Activated CD4-positive, alpha-beta T cell treated with anti-CD3 and anti-CD28 coated beads, Interleukin-2, Interleukin-4, amounts not matched to agents 100 ng/mL and 50 ng/mL, durations not matched to agents 16 hours and 8 hours (primary cell): ENCODE results near the gene TSPYL4.

Experiments
- DNase-seq: peaks from one replicate; pipeline ENCODE4 v3.0.0-alpha.2; 2020; ENCODE audit warnings: low spot score

TSPYL4 gene

DNA sequence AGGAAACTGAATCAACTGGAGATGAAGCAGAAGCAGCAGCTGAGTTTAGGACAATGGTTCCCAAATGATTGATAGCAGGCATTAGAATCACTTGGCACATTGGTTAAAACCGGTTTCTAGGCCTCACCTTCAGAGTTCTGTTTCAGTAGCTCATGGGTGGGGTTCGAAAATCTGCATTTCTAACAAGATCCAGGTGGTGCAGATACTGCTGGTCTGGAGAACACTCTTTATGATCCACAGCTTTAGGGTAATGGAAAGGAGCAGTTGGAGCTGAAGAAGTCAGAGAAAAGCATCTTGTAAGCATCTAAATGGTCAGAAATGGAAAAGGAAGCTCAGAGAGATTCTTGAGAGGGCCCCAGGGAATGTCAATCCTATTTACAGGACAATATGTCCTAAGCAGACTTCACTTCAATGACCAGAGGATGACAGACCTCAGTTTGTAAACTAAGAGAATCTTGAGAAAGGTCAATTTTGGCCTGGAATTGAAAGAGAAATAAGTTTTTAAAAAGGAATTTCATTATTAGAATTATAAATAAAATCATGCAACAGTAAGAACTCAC lies 17.4 kb upstream of the TSPYL4 start:
- DNase-seq = no peak

DNA sequence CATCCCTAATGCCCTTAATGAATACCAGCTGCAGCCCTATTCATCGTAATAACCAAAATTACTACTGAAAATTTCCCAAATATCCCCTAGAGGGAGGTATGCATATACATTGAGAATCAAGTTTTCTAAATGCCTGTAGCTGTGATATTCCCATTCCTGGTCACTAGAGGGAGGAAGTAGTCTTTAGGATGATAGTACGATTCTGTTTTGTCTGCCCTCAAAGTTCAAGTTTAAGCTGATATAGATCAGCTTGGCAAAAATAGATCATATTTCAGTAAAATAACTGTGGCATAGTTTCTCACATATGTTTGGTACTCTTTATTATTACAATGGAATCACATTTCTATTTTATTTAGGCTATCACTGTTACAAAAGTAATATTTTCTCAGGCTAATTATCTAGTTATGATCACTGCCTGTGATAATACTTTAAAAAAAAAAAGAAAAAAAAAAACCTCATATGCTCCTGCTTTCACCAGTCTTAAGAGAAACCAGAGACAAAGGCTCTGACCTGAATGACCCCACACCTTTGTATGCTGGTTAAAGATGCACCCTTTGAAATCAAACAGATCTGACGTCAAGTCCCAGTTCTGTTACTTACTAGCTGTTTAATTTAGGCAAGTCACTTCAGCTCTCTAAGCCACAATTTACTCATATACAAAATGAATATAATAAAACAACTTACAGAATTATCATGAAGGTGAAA lies 14.9 kb upstream of the TSPYL4 start:
- peak; percentile 36 for DNase-seq

DNA sequence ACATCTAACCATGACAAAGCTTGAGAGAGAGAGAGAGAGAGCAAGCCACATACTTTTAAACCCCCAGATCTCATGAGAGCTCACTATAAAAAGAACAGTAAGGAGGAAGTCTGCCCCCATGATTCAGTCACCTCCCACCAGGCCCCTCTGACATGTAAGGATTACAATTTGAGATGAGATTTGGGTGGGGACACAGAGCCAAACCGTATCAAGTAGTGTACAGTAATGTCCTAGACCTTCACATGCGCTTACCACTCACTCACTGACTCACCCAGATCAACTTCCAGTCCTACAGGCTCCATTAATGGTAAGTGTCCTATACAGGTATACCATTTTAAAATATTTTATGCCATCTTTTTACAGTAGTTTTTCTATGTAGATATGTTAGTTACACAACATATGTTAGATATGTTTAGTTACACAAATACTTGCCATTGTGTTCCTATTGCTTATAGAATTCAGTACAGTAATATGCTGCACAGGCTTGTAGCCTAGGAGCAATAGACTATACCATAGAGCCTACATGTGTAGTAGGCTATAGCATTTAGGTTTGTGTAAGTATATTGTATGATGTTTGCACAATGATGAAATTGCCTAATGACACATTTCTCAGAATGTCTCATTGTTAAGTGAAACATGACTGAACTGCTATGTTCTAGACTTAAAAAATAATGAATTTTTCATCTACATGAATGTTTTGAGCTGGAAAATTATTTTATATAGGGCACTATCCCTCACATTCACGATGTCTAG lies 14.1 kb upstream of the TSPYL4 start:
- no peak for DNase-seq

DNA sequence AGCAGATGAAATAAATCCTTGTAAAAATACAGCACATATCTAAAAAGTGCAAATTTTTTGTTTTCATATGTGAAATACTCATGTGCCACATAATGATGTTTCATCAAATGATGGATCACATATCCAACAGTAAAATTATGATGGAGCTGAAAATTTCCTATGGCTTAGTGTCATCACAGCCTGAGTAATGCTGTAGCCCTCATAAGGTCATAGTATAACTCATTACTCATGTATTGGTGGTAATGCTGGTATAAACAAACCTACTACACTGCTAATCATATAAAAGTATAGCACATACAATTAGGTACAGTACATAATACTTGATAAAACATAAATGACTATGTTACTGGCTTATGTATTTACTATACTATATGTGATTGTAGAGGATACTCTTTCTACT lies 12.9 kb upstream of the TSPYL4 start:
- no peak for DNase-seq

DNA sequence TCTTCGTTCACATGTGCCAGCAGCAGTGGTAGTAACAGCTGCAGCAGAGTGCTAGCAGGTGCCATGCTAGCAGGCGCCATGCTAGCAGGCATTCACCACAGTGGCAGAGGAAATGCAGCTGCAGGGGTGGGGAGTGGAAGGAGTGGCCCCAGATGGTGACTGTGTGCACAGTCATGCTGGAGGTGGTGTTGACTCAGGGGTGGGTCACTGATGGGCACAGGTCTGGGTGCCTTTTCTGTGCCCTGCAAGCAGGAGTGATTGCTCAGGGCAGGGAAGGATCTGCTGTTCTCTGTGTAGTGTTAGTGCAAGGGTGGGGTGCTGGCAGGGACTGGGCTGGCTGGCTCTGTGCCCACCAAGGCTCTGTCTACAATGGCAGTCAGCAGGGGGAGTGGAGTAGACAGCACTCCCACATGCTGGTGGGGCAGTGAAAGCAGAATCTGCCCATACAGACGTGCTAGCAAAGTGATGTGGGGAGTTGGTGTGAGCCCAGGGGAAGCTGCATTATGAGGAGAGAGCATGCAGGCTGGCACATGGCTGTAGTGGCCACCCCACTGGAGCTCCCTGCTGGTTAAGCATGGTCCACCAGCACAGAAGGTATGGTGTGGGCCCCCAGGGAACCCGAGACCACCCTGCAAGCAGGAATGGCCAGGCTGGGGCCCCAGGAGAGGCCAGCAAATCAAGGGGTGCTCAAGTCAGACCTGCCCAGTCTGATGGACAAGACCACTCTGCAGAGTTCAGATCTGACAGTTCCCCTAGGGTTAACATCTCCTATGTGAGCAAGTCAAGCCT lies 11.4 kb upstream of the TSPYL4 start:
- DNase-seq = no peak

DNA sequence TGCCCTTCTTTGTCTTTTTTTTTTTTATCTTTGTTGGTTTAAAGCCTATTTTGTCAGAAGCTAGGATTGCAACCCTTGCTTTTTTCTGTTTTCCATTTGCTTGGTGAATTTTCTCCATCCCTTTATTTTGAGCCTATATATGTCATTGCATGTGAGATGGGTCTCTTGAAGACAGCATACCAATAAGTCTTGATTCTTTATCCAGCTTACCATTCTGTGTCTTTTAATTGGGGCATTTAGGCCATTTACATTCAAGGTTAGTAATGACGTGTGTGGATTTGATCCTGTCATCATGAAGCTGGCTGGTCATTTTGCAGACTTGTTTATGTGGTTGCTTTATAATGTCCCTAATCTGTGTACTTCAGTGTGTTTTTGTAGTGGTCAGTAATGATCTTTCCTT lies 9.5 kb upstream of the TSPYL4 start:
- no peak for DNase-seq

DNA sequence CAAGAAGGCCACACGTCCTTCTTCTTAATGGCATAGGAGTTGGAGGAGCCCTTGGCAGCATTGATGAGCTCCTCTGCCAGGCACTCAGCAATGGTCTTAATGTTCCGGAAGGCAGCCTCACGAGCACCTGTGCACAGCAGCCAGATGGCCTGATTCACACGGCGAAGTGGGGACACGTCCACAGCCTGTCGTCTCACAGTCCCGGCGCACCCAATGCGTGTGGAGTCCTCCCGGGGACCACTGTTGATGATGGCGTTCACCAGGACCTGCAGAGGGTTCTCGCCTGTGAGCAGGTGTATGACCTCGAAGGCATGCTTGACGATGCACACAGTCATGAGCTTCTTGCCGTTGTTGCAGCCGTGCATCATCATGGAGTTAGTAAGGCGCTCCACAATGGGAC lies 4.6 kb upstream of the TSPYL4 start:
- DNase-seq = no peak

DNA sequence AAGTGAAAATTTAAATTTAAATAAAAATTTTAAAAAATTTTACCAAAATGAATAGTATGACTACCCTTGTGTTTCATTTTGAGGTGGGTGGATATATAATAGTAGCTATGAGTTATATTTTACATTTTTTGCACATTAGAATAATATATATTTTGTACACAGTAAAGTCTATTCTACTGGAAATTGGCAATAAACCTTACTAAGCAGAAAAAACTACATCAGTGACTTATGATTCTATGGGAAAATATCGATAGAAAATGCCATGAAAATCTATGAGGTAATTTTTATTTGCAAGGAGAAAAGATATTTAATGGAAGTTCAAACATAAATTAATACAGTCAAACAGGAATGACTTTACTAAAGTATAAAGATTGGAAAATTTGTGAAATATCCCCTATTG lies 2.8 kb upstream of the TSPYL4 start:
- no peak for DNase-seq

DNA sequence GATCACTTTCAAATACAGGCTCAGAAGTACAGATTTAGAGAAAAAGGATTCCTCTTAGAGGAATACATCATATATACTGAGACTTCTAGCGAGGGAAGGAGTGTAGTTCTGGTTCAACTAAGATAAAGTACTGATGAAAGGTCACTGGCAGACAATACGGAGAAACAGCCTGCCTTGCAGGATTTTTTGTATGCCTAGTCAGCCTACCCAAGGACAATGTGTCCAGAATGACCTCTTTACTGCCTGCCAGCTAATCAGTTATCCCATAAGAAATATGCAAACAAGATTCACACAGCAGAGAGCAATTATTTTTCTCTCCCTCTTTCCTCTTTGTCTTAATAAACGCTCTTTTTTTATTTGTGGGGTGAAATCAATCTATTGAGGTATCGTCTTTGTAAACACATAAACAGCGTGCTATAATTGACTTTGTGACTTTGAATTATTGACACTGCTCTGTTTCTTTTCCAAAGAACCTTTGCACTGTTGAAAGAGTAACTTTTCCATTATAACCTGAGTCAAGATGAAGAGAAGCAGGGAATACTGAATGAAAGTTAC lies 1.4 kb upstream of the TSPYL4 start:
- DNase-seq = no peak

DNA sequence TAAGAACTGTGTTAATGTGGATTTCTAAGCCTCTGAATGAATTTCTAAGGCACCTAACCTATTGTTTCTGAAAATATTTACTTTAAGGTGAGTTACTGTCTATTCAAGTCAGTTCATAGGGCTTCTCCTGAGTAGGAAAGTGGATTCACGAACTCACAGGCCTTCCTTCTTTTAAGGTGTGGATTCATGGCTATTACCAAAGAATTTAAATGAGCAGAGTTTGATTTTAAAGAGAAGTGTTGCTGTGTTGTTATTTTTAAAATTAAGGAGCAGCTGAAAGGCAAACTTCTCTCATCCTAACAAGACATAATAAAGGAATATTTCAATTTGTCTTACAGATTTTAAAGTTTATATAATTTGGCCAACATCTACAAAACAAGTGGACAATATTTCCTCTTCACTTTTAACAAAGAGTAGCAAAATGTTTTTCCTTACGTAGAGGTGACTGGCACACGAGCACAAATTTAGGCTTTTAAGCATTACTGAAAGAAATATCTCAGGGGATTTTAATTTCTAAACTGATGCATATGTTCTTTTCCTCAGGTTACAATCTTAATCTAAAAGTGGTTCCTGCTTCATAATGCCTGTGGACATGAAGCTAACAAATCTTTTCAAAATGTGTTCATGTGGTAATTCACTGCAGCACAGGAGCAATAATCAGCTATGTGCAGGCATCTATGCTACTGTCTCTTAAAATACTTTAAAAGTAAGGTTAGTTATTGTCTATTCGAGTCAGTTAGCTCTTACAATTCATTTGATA lies 602 bp upstream of the TSPYL4 start:
- DNase-seq = no peak

DNA sequence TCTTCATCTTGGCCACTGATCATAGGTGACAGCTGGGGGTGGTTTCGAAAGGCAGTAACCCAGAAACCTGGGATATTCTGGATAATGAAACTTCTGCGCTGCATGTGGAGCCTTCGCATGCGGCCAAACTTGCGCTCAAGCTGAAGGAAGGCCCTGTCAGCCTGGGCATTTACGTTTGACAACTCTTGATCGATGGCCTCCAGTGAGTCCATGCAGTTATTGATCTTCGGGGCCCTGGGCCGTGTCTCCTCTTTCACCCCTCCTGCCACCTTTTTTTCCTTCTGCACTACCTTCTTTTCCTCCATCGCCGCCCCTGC lies 729 bp downstream of the TSPYL4 start:
- no peak for DNase-seq

DNA sequence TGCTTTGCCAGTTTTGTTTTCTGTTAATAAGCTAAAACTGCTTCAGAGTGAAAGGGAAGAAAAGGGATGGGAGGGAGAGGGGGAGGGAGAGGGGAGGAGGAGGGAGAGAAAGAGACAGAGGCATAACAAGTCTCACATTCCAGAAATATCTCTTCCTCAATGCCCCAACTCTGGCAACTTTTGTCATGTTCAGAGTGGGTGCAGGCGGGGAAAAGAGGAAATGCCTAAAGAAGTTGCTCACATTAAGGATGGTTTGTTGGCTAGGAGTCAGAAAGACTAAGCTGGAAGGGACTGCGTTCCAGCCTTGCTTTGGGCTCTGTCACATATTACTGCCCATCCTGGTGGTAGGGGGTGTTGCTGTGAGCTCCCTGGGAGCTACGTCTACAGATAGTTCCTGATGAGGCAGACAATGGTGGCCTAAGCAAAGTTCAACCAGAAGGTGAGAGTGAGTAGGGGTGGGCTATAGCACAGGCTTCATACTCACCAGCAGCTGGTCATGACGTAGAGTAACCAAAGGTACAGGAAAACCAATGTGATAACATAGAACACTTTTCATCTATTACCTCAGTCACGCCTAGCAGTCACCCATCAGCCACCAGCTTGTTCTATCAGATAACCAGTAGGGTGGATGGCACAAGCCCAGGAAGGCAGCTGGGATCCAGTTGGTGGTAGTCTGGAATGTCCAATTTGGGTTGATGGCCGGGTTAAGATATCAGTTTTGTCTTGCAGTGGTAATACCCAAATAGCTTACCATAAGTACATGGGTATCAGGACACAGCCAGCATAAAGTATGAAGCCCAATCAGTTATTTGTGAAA lies 2.1 kb downstream of the TSPYL4 start:
- no peak for DNase-seq

DNA sequence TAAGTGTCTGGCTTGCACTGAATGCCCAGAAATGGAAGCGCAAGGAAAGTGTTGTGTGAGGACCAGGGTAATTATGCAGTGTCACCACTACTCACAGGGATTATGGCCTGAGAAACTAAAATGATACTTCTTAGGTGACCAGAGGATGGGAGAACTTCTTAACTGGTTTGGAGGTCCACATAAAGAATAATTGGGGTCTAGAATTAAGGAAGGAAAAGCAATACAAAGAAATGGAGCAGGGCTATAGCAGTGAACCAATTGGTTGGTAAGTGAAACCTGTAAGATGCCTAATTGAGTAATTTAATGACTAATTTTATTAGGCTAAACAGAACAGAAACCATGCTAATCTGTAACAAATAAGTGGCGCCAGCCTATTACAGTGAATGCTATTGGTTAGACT lies 5.3 kb downstream of the TSPYL4 start:
- DNase-seq = no peak

DNA sequence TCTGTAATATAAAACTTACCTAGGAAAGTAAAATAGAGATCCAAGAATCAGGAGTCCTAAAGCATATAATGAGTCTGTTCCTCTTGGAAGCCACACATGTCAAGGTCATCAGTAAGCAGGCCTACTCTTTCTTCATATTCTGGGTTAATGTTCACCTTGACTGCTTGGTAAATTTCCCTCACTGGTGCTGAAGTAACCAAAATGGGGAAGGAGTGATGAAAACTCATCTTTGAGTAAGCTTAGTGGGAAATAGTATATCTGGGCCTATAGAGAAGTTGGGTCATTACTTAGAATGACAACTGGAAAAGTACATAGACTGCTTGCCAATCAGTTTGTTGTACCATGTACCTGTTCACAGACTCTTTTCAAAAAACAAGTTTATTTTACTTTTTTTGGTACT lies 6.6 kb downstream of the TSPYL4 start:
- no peak for DNase-seq

DNA sequence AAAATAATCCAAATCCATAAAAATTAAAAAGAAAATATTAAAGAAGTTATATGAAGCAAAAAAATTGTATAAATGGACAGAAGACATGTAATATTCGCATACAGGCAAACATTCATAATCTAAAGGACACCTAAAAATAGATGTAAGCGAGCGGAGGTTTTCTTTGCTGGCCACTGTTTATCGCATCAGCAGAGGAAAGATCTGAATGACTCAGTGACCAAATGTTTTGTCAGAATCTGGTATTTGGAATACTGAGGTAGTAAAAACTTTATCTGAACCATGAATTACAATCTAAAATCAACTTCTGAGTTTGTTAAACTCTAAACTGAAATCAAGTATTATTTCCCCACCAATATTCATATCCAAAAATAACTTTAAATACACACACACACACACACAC lies 7.8 kb downstream of the TSPYL4 start:
- DNase-seq = no peak

DNA sequence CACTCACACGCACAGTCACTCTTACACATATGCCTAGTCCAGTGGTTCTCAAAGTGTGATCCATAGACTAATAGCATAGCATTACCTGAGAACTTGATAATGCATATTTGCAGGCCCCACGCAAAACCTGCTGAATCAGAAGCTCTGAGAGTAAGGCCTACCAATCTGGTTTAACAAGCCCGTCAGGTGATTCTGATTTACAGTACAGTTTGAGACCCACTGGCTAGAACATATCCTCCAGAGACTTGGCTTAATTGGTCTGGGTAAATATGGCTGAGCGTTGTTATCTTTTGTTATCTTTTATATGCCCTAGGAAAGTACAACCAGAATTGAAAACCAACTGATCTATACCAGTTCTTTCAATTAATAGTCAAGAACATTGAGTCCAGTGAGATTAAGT lies 9.6 kb downstream of the TSPYL4 start:
- no peak for DNase-seq

DNA sequence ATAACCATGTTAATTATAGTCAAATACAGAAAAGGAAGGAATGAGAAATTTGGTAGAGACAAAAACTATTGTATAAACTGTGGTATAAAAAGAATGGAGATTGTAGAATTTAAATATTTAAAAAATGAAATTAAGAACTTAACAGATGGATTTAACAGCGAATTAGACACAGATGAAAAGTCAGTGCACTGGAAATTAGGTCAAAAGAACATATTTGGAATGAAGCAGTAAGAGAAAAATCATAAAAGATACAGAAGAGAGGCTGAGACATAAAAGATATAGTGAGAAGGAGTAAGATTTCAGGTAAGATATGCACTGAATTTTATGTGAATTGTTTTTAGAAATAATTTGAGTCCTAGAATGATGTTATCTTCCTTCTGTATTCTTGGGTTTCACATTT lies 14.0 kb downstream of the TSPYL4 start:
- no peak for DNase-seq

DNA sequence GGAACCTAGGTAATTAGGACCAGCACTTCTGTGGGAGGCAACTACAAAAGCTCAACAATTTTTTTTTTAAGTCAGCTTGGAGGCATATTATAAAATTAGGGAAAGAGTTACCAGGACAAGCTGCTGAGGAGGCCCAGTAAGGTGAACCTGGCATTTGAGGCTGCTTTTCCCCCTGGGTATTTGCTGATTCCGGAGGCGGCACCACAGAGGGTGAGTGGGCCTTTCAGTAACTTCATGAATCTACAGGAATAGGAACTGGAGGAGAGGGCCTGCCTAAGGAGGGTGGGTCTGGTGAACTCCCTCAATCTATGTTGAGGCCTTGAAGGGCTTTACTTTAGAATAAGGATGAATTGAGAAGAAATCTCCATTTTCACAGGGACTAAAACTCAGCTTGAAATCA lies 14.6 kb downstream of the TSPYL4 start:
- no peak for DNase-seq

DNA sequence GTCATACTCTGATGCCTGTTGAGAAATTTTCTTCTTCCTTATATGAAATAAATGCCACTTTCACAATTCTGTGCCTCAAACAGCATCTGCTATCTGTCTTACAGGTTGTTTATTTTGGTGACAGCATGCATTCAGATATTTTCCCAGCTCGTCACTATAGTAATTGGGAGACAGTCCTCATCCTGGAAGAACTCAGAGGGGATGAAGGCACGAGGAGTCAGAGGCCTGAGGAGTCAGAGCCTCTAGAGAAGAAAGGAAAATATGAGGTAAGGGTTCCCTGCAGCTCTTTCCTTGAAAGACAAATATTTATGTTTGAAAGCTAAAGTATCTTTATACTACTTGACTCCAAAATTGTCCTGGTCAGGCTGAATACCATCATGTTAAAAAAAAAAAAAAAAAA lies 15.8 kb downstream of the TSPYL4 start:
- no peak for DNase-seq

DNA sequence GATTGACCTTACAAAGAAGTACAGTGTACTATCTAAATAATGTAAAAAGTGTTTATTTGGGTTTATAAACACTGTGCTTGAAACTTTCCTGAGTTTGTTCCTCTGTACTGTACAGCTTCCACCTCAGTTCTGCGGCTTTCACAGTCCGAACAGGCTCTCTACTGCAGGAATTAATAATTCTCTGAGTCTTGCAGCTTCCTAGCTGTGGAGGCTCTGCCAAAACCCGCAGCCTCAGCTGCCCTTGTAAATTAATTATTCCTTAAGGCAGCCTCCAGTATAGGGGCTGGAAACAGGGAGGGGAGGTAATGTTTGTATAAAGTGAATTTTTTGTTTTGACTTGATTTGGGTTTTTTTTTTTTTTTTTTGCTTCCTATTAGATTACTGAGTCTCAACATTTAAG lies 19.2 kb downstream of the TSPYL4 start:
- no peak for DNase-seq

DNA sequence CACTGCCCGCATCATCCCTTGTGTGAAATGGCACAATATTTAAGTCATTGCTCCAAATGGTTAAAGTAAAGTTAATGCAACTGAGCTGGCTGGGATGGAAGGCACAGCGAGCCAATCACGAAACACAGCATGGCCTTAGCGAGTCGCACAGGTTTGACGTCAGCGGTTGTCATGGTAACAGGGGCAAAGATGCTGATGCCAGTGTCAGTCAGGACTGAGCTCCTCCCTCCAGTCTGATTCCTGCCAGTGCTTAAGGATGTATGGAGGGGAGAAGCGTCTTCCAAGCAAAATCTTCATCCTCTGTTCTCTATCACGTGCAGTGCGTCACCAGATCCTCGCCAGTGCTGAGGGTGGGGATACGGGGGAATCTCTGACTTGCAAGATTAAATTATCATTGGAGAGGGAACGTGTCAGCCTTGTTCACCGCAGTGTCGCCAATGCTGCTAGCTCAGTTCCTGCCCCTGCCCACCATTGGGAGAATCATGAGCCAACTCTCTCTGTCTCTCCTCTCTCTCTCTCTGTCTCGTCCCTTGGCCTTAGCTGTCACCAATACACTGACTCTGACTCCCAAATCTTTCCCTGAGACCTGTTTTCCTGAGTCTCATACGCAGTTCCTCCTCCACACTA lies 24.5 kb downstream of the TSPYL4 start:
- peak; percentile 30 for DNase-seq
